Measurements from ENCODE around the gene RPL32.

GRCh38 chr3:12817343-12817710 is 24.0 kb downstream of the RPL32 start:
- TF ChIP-seq EP300 (IDR thresholded peaks at IDR 0.05), result no peak
- no peak for TF ChIP-seq CTCF (IDR thresholded peaks at IDR 0.05)
- TF ChIP-seq POLR2AphosphoS5 (IDR thresholded peaks at IDR 0.05), result no peak
- no peak for TF ChIP-seq POLR2A (IDR thresholded peaks at IDR 0.05)

Measured in stomach (tissue), 4 donors.